ENCODE results near the gene AGPAT4. TPM values are rescaled to one million over a fixed set of nuclear protein-coding genes. Genes with fewer than 3 reads are reported as not detected.

The AGPAT4 gene
- total and polyA plus RNA-seq, 5 donors = 1.5 to 5.1 (median 3.1) TPM

- ATAC-seq = peak; percentile 30 to 63
- H3K4me3 ChIP-seq (ENCODE audit: low read length) = no peak overlapping the region
- intact Hi-C loops (cut with DNase I) = no loop called here
- no peaks in the 10 kb centered on the region for H3K27me3 ChIP-seq (ENCODE audit: control insufficient read depth, insufficient read depth)
- H3K27ac ChIP-seq (ENCODE audit: low read length) = no peak overlapping the region
- WGBS = 59% methylated on average over 17 of the region's 17 CpGs
- H3K4me1 ChIP-seq (ENCODE audit: control insufficient read depth, insufficient read depth, low read length) = peaks cover 2% of the 10 kb centered on the region
- H3K9me3 ChIP-seq (ENCODE audit: control insufficient read depth, low read length) = no peaks in the 10 kb centered on the region
- peak in 1 of 3 donors; percentile 51 for DNase-seq
Observed at GRCh38 chr6:161254464-161255253, 19.2 kb downstream of the AGPAT4 start.

- Histone ChIP-seq H3K4me3 (ENCODE audit: low read length) (no peak overlapping the region), H3K9me3 (ENCODE audit: control insufficient read depth, low read length) (no peaks in the 10 kb centered on the region), H3K4me1 (ENCODE audit: control insufficient read depth, insufficient read depth, low read length) (peaks cover 2% of the 10 kb centered on the region), H3K27me3 (ENCODE audit: control insufficient read depth, insufficient read depth) (no peaks in the 10 kb centered on the region), H3K27ac (ENCODE audit: low read length) (no peak overlapping the region)
- intact Hi-C loops (cut with DNase I) = no loop called here
- no peak for ATAC-seq
- DNase-seq = no peak
Observed at GRCh38 chr6:161254126-161254463, 19.8 kb downstream of the AGPAT4 start.

- H3K4me3 ChIP-seq (ENCODE audit: low read length) = no peak overlapping the region
Observed at GRCh38 chr6:161251345-161251744, 22.5 kb downstream of the AGPAT4 start.

GRCh38 chr6:161249327-161249726 lies 24.5 kb downstream of the AGPAT4 start:
- H3K9me3 ChIP-seq (ENCODE audit: control insufficient read depth, low read length) = no peaks in the 10 kb centered on the region
- ATAC-seq = no peak
- H3K27ac ChIP-seq (ENCODE audit: low read length) = no peak overlapping the region
- H3K4me1 ChIP-seq (ENCODE audit: control insufficient read depth, insufficient read depth, low read length) = no peaks in the 10 kb centered on the region
- 97% methylated on average over 1 of the region's 1 CpG for WGBS
- DNase-seq = no peak
- no peak overlapping the region for H3K4me3 ChIP-seq (ENCODE audit: low read length)
- intact Hi-C loops (cut with DNase I) = no loop called here
- no peaks in the 10 kb centered on the region for H3K27me3 ChIP-seq (ENCODE audit: control insufficient read depth, insufficient read depth)

More at GRCh38 chr6:161251345-161251744, 22.5 kb downstream of the AGPAT4 start:
- Histone ChIP-seq H3K27me3 (ENCODE audit: control insufficient read depth, insufficient read depth) (no peaks in the 10 kb centered on the region), H3K4me1 (ENCODE audit: control insufficient read depth, insufficient read depth, low read length) (peaks cover 2% of the 10 kb centered on the region), H3K27ac (ENCODE audit: low read length) (no peak overlapping the region), H3K9me3 (ENCODE audit: control insufficient read depth, low read length) (no peaks in the 10 kb centered on the region)
- no peak for DNase-seq
- ATAC-seq = no peak
- intact Hi-C loops (cut with DNase I) = no loop called here
- 91% methylated on average over 8 of the region's 8 CpGs for WGBS

- intact Hi-C loops (cut with DNase I) = no loop called here
Observed at GRCh38 chr6:161246725-161247124, 27.1 kb downstream of the AGPAT4 start.

GRCh38 chr6:161245363-161245762 lies 28.5 kb downstream of the AGPAT4 start:
- no peak for DNase-seq
- Histone ChIP-seq H3K9me3 (ENCODE audit: control insufficient read depth, low read length) (no peaks in the 10 kb centered on the region), H3K27me3 (ENCODE audit: control insufficient read depth, insufficient read depth) (no peaks in the 10 kb centered on the region), H3K4me1 (ENCODE audit: control insufficient read depth, insufficient read depth, low read length) (no peaks in the 10 kb centered on the region), H3K4me3 (ENCODE audit: low read length) (no peak overlapping the region), H3K27ac (ENCODE audit: low read length) (no peak overlapping the region)
- intact Hi-C loops (cut with DNase I) = no loop called here
- WGBS = 93% methylated on average over 6 of the region's 6 CpGs
- no peak for ATAC-seq

More at GRCh38 chr6:161246725-161247124, 27.1 kb downstream of the AGPAT4 start:
- ATAC-seq (no peak), DNase-seq (no peak)
- Histone ChIP-seq H3K27ac (ENCODE audit: low read length) (no peak overlapping the region), H3K27me3 (ENCODE audit: control insufficient read depth, insufficient read depth) (no peaks in the 10 kb centered on the region), H3K4me3 (ENCODE audit: low read length) (no peak overlapping the region), H3K4me1 (ENCODE audit: control insufficient read depth, insufficient read depth, low read length) (no peaks in the 10 kb centered on the region), H3K9me3 (ENCODE audit: control insufficient read depth, low read length) (no peaks in the 10 kb centered on the region)
- WGBS = 92% methylated on average over 2 of the region's 2 CpGs

GRCh38 chr6:161244725-161245124 lies 29.1 kb downstream of the AGPAT4 start:
- WGBS = 98% methylated on average over 7 of the region's 7 CpGs
- H3K27me3 ChIP-seq (ENCODE audit: control insufficient read depth, insufficient read depth) = no peaks in the 10 kb centered on the region
- H3K27ac ChIP-seq (ENCODE audit: low read length) = no peak overlapping the region
- ATAC-seq (no peak), DNase-seq (no peak)
- intact Hi-C loops (cut with DNase I) = no loop called here
- H3K4me1 ChIP-seq (ENCODE audit: control insufficient read depth, insufficient read depth, low read length) = no peaks in the 10 kb centered on the region
- no peaks in the 10 kb centered on the region for H3K9me3 ChIP-seq (ENCODE audit: control insufficient read depth, low read length)
- H3K4me3 ChIP-seq (ENCODE audit: low read length) = no peak overlapping the region

- ATAC-seq (peak in 1 of 2 donors; percentile 65), DNase-seq (peak in 2 of 3 donors; percentile 59)
- no peak overlapping the region for H3K27ac ChIP-seq (ENCODE audit: low read length)
- H3K4me1 ChIP-seq (ENCODE audit: control insufficient read depth, insufficient read depth, low read length) = no peaks in the 10 kb centered on the region
- no peak overlapping the region for H3K4me3 ChIP-seq (ENCODE audit: low read length)
- intact Hi-C loops (cut with DNase I) = no loop called here
- H3K9me3 ChIP-seq (ENCODE audit: control insufficient read depth, low read length) = no peaks in the 10 kb centered on the region
- WGBS = 80% methylated on average over 28 of the region's 28 CpGs
- no peaks in the 10 kb centered on the region for H3K27me3 ChIP-seq (ENCODE audit: control insufficient read depth, insufficient read depth)
Observed at GRCh38 chr6:161242779-161243693, 30.8 kb downstream of the AGPAT4 start.

GRCh38 chr6:161242113-161242512 lies 31.7 kb downstream of the AGPAT4 start:
- no peaks in the 10 kb centered on the region for H3K27me3 ChIP-seq (ENCODE audit: control insufficient read depth, insufficient read depth)
- no peak overlapping the region for H3K27ac ChIP-seq (ENCODE audit: low read length)
- no peaks in the 10 kb centered on the region for H3K4me1 ChIP-seq (ENCODE audit: control insufficient read depth, insufficient read depth, low read length)
- no peak for DNase-seq
- ATAC-seq = no peak
- intact Hi-C loops (cut with DNase I) = no loop called here
- WGBS = 98% methylated on average over 10 of the region's 10 CpGs
- no peaks in the 10 kb centered on the region for H3K9me3 ChIP-seq (ENCODE audit: control insufficient read depth, low read length)
- no peak overlapping the region for H3K4me3 ChIP-seq (ENCODE audit: low read length)

GRCh38 chr6:161239001-161239400 lies 34.9 kb downstream of the AGPAT4 start:
- ATAC-seq (no peak), DNase-seq (no peak)
- H3K9me3 ChIP-seq (ENCODE audit: control insufficient read depth, low read length) = no peaks in the 10 kb centered on the region
- intact Hi-C loops (cut with DNase I) = no loop called here
- no peaks in the 10 kb centered on the region for H3K4me1 ChIP-seq (ENCODE audit: control insufficient read depth, insufficient read depth, low read length)
- H3K27me3 ChIP-seq (ENCODE audit: control insufficient read depth, insufficient read depth) = no peaks in the 10 kb centered on the region
- no peak overlapping the region for H3K27ac ChIP-seq (ENCODE audit: low read length)
- no peak overlapping the region for H3K4me3 ChIP-seq (ENCODE audit: low read length)
- WGBS = 96% methylated on average over 6 of the region's 6 CpGs

GRCh38 chr6:161238500-161238899 lies 35.4 kb downstream of the AGPAT4 start:
- intact Hi-C loops (cut with DNase I) = no loop called here
- ATAC-seq (no peak), DNase-seq (no peak)
- Histone ChIP-seq H3K27me3 (ENCODE audit: control insufficient read depth, insufficient read depth) (no peaks in the 10 kb centered on the region), H3K4me3 (ENCODE audit: low read length) (no peak overlapping the region), H3K27ac (ENCODE audit: low read length) (no peak overlapping the region), H3K9me3 (ENCODE audit: control insufficient read depth, low read length) (no peaks in the 10 kb centered on the region), H3K4me1 (ENCODE audit: control insufficient read depth, insufficient read depth, low read length) (no peaks in the 10 kb centered on the region)
- WGBS = 94% methylated on average over 5 of the region's 5 CpGs
